H9 (cell line): ENCODE data around the gene LRP1. TPM values are rescaled to one million over a fixed set of nuclear protein-coding genes. Genes with fewer than 3 reads are reported as not detected.

ENCODE experiments used
- DNase-seq: peaks from one replicate; pipeline ENCODE4 v3.0.0-alpha.2; 2017
- H2AFZ ChIP-seq: one replicate; pipeline ENCODE4 v1.6.1; 2013; ENCODE audit warnings: mild to moderate bottlenecking, low read length, control low read depth, moderate library complexity
- H2AK5ac ChIP-seq: 2 replicates; pipeline ENCODE4 v1.6.1; 2013; ENCODE audit warnings: low read length, control low read depth, mixed read lengths; ENCODE audit not compliant: insufficient read length
- H2BK120ac ChIP-seq: one replicate; pipeline ENCODE4 v1.6.1; 2013; ENCODE audit warnings: low read depth, mild to moderate bottlenecking, low read length, control low read depth, inconsistent platforms; ENCODE audit not compliant: poor library complexity, severe bottlenecking
- H2BK12ac ChIP-seq: 2 replicates; pipeline ENCODE4 v1.6.1; 2013; ENCODE audit warnings: low read length, control low read depth, mixed read lengths, low read depth; ENCODE audit not compliant: insufficient read length
- H2BK15ac ChIP-seq: 2 replicates; pipeline ENCODE4 v1.6.1; 2013; ENCODE audit warnings: low read depth, low read length, control low read depth
- H2BK20ac ChIP-seq: one replicate; pipeline ENCODE4 v1.6.1; 2013; ENCODE audit warnings: low read depth, mild to moderate bottlenecking, low read length, control low read depth, inconsistent platforms; ENCODE audit not compliant: poor library complexity, severe bottlenecking
- H2BK5ac ChIP-seq: 2 replicates; pipeline ENCODE4 v1.6.1; 2013; ENCODE audit warnings: low read length, control low read depth, mixed read lengths; ENCODE audit not compliant: insufficient read length
- H3K14ac ChIP-seq: 2 replicates; pipeline ENCODE4 v1.6.1; 2013; ENCODE audit warnings: low read length, control low read depth; ENCODE audit not compliant: insufficient read depth
- H3K18ac ChIP-seq: 2 replicates; pipeline ENCODE4 v1.6.1; 2013; ENCODE audit warnings: low read depth, mild to moderate bottlenecking, mixed read lengths, low read length, control low read depth; ENCODE audit not compliant: insufficient read length
- H3K23ac ChIP-seq: 2 replicates; pipeline ENCODE4 v1.6.1; 2013; ENCODE audit warnings: low read length, control low read depth, mixed read lengths, low read depth; ENCODE audit not compliant: insufficient read length
- H3K23me2 ChIP-seq: 2 replicates; pipeline ENCODE4 v1.6.1; 2013; ENCODE audit warnings: low read depth, mild to moderate bottlenecking, mixed read lengths, low read length, control low read depth; ENCODE audit not compliant: insufficient read length, poor library complexity, severe bottlenecking
- H3K27ac ChIP-seq: 2 replicates; pipeline ENCODE4 v1.5.1; 2013; ENCODE audit warnings: low read length, control low read depth, mixed read lengths, low read depth; ENCODE audit not compliant: insufficient read length
- H3K27me3 ChIP-seq: 2 replicates; pipeline ENCODE4 v1.6.1; 2013; ENCODE audit warnings: low read length, control low read depth, inconsistent platforms; ENCODE audit not compliant: insufficient read depth
- H3K4ac ChIP-seq: 2 replicates; pipeline ENCODE4 v1.6.1; 2013; ENCODE audit warnings: low read depth, mild to moderate bottlenecking, control low read depth, inconsistent platforms, low read length, moderate library complexity
- H3K4me1 ChIP-seq: 2 replicates; pipeline ENCODE4 v1.6.1; 2013; ENCODE audit warnings: low read length, control low read depth, inconsistent platforms; ENCODE audit not compliant: insufficient read depth
- H3K4me2 ChIP-seq: 2 replicates; pipeline ENCODE4 v1.6.1; 2013; ENCODE audit warnings: low read length, control low read depth, mixed read lengths; ENCODE audit not compliant: insufficient read length, insufficient read depth
- H3K56ac ChIP-seq: 2 replicates; pipeline ENCODE4 v1.6.1; 2013; ENCODE audit warnings: low read depth, mild to moderate bottlenecking, mixed read lengths, low read length, control low read depth; ENCODE audit not compliant: insufficient read length
- H3K79me1 ChIP-seq: 2 replicates; pipeline ENCODE4 v1.6.1; 2013; ENCODE audit warnings: low read depth, mild to moderate bottlenecking, moderate library complexity, low read length, control low read depth, inconsistent platforms; ENCODE audit not compliant: insufficient read depth, poor library complexity, severe bottlenecking
- H3K79me2 ChIP-seq: 2 replicates; pipeline ENCODE4 v1.6.1; 2013; ENCODE audit warnings: low read length, control low read depth, inconsistent platforms; ENCODE audit not compliant: insufficient read depth
- H3K9ac ChIP-seq: 2 replicates; pipeline ENCODE4 v1.6.1; 2013; ENCODE audit warnings: low read length, control low read depth, mixed read lengths; ENCODE audit not compliant: insufficient read length; ENCODE audit errors: extremely low read depth
- H3K9me3 ChIP-seq: one replicate; pipeline ENCODE4 v1.6.1; 2013; ENCODE audit warnings: low read depth, low read length, inconsistent platforms; ENCODE audit not compliant: control insufficient read depth
- H3T11ph ChIP-seq: one replicate; pipeline ENCODE4 v1.6.1; 2013; ENCODE audit warnings: mild to moderate bottlenecking, low read length, control low read depth, inconsistent platforms
- H4K20me1 ChIP-seq: one replicate; pipeline ENCODE4 v1.6.1; 2013; ENCODE audit not compliant: control insufficient read depth, insufficient read length, insufficient read depth
- H4K5ac ChIP-seq: 2 replicates; pipeline ENCODE4 v1.6.1; 2013; ENCODE audit warnings: low read depth, mild to moderate bottlenecking, mixed read lengths, low read length, control low read depth; ENCODE audit not compliant: insufficient read length
- H4K8ac ChIP-seq: replicated peaks from 2 replicates; pipeline ENCODE4 v1.6.1; 2013; ENCODE audit warnings: low read length, control low read depth, mixed read lengths, low read depth; ENCODE audit not compliant: insufficient read length
- H4K91ac ChIP-seq: 2 replicates; pipeline ENCODE4 v1.6.1; 2013; ENCODE audit warnings: low read depth, mild to moderate bottlenecking, moderate library complexity, mixed read lengths, low read length, control low read depth; ENCODE audit not compliant: insufficient read length
- H3K27ac Mint-ChIP-seq, 3 experiments: 2 replicates in 2 of 3; 3 replicates in 1 of 3; pipeline ENCODE4 v1.8.0; 2020 to 2021; ENCODE audit warnings: mixed read lengths in 3 of 3, mild to moderate bottlenecking in 1 of 3, moderate library complexity in 1 of 3
- H3K27me3 Mint-ChIP-seq: 2 replicates; pipeline ENCODE4 v1.8.0; 2021; ENCODE audit warnings: low read depth, mild to moderate bottlenecking, moderate library complexity, mixed read lengths
- H3K36me3 Mint-ChIP-seq, 3 experiments: 2 replicates in 2 of 3; 3 replicates in 1 of 3; pipeline ENCODE4 v1.8.0; 2020 to 2021; ENCODE audit warnings: low read depth in 3 of 3, mixed read lengths in 3 of 3; ENCODE audit not compliant: insufficient read depth in 1 of 3
- H3K4me1 Mint-ChIP-seq, 2 experiments: 2 replicates each; pipeline ENCODE4 v1.8.0; 2020; ENCODE audit warnings: mixed read lengths in 2 of 2
- H3K4me3 Mint-ChIP-seq, 2 experiments: 2 replicates in 1 of 2; 3 replicates in 1 of 2; pipeline ENCODE4 v1.8.0; 2020 to 2021; ENCODE audit warnings: mild to moderate bottlenecking in 2 of 2, mixed read lengths in 2 of 2, moderate library complexity in 1 of 2
- H3K9me3 Mint-ChIP-seq, 2 experiments: 2 replicates in 1 of 2; 3 replicates in 1 of 2; pipeline ENCODE4 v1.8.0; 2020; ENCODE audit warnings: mild to moderate bottlenecking in 2 of 2, mixed read lengths in 2 of 2, moderate library complexity in 1 of 2
- WGBS: extraction: QIAGEN DNeasy Blood & Tissue Kit; methylation state at CpG from one replicate; pipeline ENCODE4 v1.1.7; 2013; ENCODE audit warnings: missing lambda C conversion rate, low lambda C conversion rate, mixed read lengths; ENCODE audit not compliant: insufficient read length; ENCODE audit errors: extremely low coverage; 5-methylcytosine and 5-hydroxymethylcytosine counted together
- total RNA-seq: library from RNA; stranded (reverse); gene quantifications from 2 replicates; pipeline ENCODE4 v1.2.1, GENCODE V29; 2021
- TF ChIP-seq, protein P1 (sequence below): fragments of 200-600 bp; sonication (generic); conservative IDR thresholded peaks from 3 replicates; pipeline ENCODE4 v1.8.0; 2021; ENCODE audit warnings: antibody characterized with exemption, mild to moderate bottlenecking

LRP1 gene
- total RNA-seq, 1 experiment from 2014 or later, result 115 TPM

DNA sequence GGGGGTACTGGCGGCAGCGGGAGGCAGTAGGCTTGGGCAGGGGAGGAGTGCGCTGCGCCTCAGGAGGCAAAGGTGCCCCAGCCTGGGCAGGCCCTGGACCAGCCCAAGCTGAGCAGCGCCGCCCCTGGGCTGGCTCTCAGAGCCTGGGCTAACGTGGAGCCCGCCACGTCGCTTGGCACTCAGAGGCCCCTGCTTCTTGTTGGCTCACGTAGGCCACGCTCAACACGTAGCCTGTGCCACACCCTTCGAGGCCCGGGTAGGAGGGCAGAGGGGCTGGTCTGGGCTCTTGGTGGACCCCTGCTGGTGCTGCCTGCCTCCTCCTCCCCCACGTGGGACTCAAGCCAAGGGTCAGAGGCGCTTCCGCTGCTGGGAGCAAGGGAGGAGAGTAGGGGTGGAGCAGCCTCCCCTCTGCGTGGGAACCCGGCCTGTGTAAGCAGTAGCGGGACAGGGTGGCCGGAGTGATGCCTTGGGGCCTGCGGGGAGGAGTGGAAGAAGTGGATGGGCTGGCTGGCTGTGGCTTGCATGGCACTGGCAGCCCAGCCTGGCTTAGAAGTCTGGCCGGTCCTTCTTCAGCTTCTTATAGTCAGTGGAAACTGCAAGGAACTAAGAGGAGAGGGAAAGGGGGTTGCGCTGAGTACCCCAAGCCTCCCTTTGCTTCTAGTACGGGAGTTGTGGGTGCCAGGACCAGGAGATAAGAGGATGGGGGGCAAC lies 106.9 kb downstream of the LRP1 start:
- Histone ChIP-seq H2BK20ac (no peak overlapping the region), H4K8ac (no peak overlapping the region), H3T11ph (no peak overlapping the region), H2BK5ac (no peak overlapping the region), H2BK12ac (no peak overlapping the region), H4K91ac (no peak overlapping the region), H3K14ac (no peak overlapping the region), H3K18ac (no peak overlapping the region), H4K5ac (no peak overlapping the region), H3K9me3 (no peaks in the 10 kb centered on the region), H2AFZ (no peak overlapping the region), H3K4me1 (no peaks in the 10 kb centered on the region; the same call in 1 of the 2 replicates), H3K23ac (no peak overlapping the region), H3K4ac (no peak overlapping the region), H3K79me1 (peaks cover 5% of the 10 kb centered on the region), H3K27me3 (peaks cover 34% of the 10 kb centered on the region; the same call in 1 of the 2 replicates), H3K56ac (no peak overlapping the region), H3K4me2 (no peak overlapping the region), H4K20me1 (peaks cover 4% of the 10 kb centered on the region), H3K27ac (no peak overlapping the region), H2BK120ac (no peak overlapping the region), H2BK15ac (no peak overlapping the region), H3K23me2 (peaks cover 24% of the 10 kb centered on the region), H3K79me2 (peaks cover 4% of the 10 kb centered on the region; the same call in 1 of the 2 replicates), H3K9ac (no peak overlapping the region), H2AK5ac (no peak overlapping the region)
- Mint-ChIP-seq H3K27ac (peak overlapping the region in 2 of 3 experiments; percentile 80 to 82; a peak in 2 of 7 replicates), H3K9me3 (no peaks in the 10 kb centered on the region), H3K27me3 (peaks cover 57% of the 10 kb centered on the region), H3K36me3 (peaks cover 44 to 47% (median 46%) of the 10 kb centered on the region in 3 experiments), H3K4me3 (peak overlapping the region in 1 of 2 experiments; percentile 52; a peak in 2 of 5 replicates), H3K4me1 (peaks cover 47 to 56% of the 10 kb centered on the region in 2 experiments)
- DNase-seq, result peak; percentile 92
- WGBS, result no CpG with 5 or more reads among the region's 26 CpGs
- TF ChIP-seq, protein P1, sequence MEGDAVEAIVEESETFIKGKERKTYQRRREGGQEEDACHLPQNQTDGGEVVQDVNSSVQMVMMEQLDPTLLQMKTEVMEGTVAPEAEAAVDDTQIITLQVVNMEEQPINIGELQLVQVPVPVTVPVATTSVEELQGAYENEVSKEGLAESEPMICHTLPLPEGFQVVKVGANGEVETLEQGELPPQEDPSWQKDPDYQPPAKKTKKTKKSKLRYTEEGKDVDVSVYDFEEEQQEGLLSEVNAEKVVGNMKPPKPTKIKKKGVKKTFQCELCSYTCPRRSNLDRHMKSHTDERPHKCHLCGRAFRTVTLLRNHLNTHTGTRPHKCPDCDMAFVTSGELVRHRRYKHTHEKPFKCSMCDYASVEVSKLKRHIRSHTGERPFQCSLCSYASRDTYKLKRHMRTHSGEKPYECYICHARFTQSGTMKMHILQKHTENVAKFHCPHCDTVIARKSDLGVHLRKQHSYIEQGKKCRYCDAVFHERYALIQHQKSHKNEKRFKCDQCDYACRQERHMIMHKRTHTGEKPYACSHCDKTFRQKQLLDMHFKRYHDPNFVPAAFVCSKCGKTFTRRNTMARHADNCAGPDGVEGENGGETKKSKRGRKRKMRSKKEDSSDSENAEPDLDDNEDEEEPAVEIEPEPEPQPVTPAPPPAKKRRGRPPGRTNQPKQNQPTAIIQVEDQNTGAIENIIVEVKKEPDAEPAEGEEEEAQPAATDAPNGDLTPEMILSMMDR, result no peak
